ENCODE measurements around the gene SEMA6C. TPM values are rescaled to one million over a fixed set of nuclear protein-coding genes. Genes with fewer than 3 reads are reported as not detected.

Gene SEMA6C
- total RNA-seq, 2 donors from 2014 or later = 1.9 to 4.3 TPM

GRCh38 chr1:151147665-151148064 is 1.2 kb upstream of the SEMA6C start:
- no peak for ATAC-seq (replicated peaks in 1 of 2)
- Mint-ChIP-seq H3K9me3 (no peaks in the 10 kb centered on the region), H3K4me3 (peak overlapping the region in 1 of 2 donors; percentile 45), H3K4me1 (ENCODE audit: low read depth) (peaks cover 17% of the 10 kb centered on the region), H3K36me3 (ENCODE audit: insufficient read depth in 2 of 2) (no peaks in the 10 kb centered on the region), H3K27me3 (ENCODE audit: low read depth) (no peaks in the 10 kb centered on the region), H3K27ac (no peak overlapping the region)
- DNase-seq = no peak

- DNase-seq = no peak
- no peaks in the 10 kb centered on the region for H3K27me3 Mint-ChIP-seq (ENCODE audit: low read depth)
Measured at GRCh38 chr1:151147132-151147503, 687 bp upstream of the SEMA6C start.

GRCh38 chr1:151146072-151146411 is 389 bp downstream of the SEMA6C start:
- no peak overlapping the region for H3K27ac Mint-ChIP-seq
- peak; percentile 7 to 25 for ATAC-seq (replicated peaks in 1 of 2)
- no peaks in the 10 kb centered on the region for H3K27me3 Mint-ChIP-seq (ENCODE audit: low read depth)

More at GRCh38 chr1:151147132-151147503, 687 bp upstream of the SEMA6C start:
- no peaks in the 10 kb centered on the region for H3K9me3 Mint-ChIP-seq
- H3K4me1 Mint-ChIP-seq (ENCODE audit: low read depth) = peaks cover 17% of the 10 kb centered on the region
- no peaks in the 10 kb centered on the region for H3K36me3 Mint-ChIP-seq (ENCODE audit: insufficient read depth in 2 of 2)
- ATAC-seq (replicated peaks in 1 of 2) = no peak
- H3K27ac Mint-ChIP-seq = no peak overlapping the region
- H3K4me3 Mint-ChIP-seq = peak overlapping the region; percentile 84 to 94

GRCh38 chr1:151145304-151146071 is 943 bp downstream of the SEMA6C start:
- Mint-ChIP-seq H3K4me3 (peak overlapping the region; percentile 84 to 94), H3K9me3 (no peaks in the 10 kb centered on the region), H3K36me3 (ENCODE audit: insufficient read depth in 2 of 2) (no peaks in the 10 kb centered on the region), H3K27ac (no peak overlapping the region), H3K27me3 (ENCODE audit: low read depth) (no peaks in the 10 kb centered on the region), H3K4me1 (ENCODE audit: low read depth) (peaks cover 17% of the 10 kb centered on the region)
- DNase-seq (peak in 1 of 2 donors; percentile 37), ATAC-seq (replicated peaks in 1 of 2) (no peak)

More at GRCh38 chr1:151146072-151146411, 389 bp downstream of the SEMA6C start:
- no peaks in the 10 kb centered on the region for H3K36me3 Mint-ChIP-seq (ENCODE audit: insufficient read depth in 2 of 2)
- peaks cover 17% of the 10 kb centered on the region for H3K4me1 Mint-ChIP-seq (ENCODE audit: low read depth)
- no peak for DNase-seq
- H3K9me3 Mint-ChIP-seq = no peaks in the 10 kb centered on the region
- peak overlapping the region; percentile 84 to 94 for H3K4me3 Mint-ChIP-seq

GRCh38 chr1:151144474-151145303 is 1.7 kb downstream of the SEMA6C start:
- DNase-seq (no peak), ATAC-seq (replicated peaks in 1 of 2) (no peak)
- Mint-ChIP-seq H3K27ac (no peak overlapping the region), H3K36me3 (ENCODE audit: insufficient read depth in 2 of 2) (no peaks in the 10 kb centered on the region), H3K4me1 (ENCODE audit: low read depth) (peaks cover 17% of the 10 kb centered on the region), H3K9me3 (no peaks in the 10 kb centered on the region), H3K27me3 (ENCODE audit: low read depth) (no peaks in the 10 kb centered on the region), H3K4me3 (peak overlapping the region in 1 of 2 donors; percentile 94)

GRCh38 chr1:151143986-151144385 is 2.4 kb downstream of the SEMA6C start:
- no peaks in the 10 kb centered on the region for H3K36me3 Mint-ChIP-seq (ENCODE audit: insufficient read depth in 2 of 2)
- no peaks in the 10 kb centered on the region for H3K27me3 Mint-ChIP-seq (ENCODE audit: low read depth)
- peaks cover 17% of the 10 kb centered on the region for H3K4me1 Mint-ChIP-seq (ENCODE audit: low read depth)
- no peak overlapping the region for H3K4me3 Mint-ChIP-seq
- ATAC-seq (replicated peaks in 1 of 2) (no peak), DNase-seq (no peak)
- no peak overlapping the region for H3K27ac Mint-ChIP-seq
- H3K9me3 Mint-ChIP-seq = no peaks in the 10 kb centered on the region

GRCh38 chr1:151143057-151143435 is 3.4 kb downstream of the SEMA6C start:
- peaks cover 17% of the 10 kb centered on the region for H3K4me1 Mint-ChIP-seq (ENCODE audit: low read depth)
- no peak for DNase-seq
- H3K9me3 Mint-ChIP-seq = no peaks in the 10 kb centered on the region
- H3K36me3 Mint-ChIP-seq (ENCODE audit: insufficient read depth in 2 of 2) = no peaks in the 10 kb centered on the region
- H3K27ac Mint-ChIP-seq = no peak overlapping the region
- H3K4me3 Mint-ChIP-seq = no peak overlapping the region
- no peak for ATAC-seq (replicated peaks in 1 of 2)
- no peaks in the 10 kb centered on the region for H3K27me3 Mint-ChIP-seq (ENCODE audit: low read depth)

GRCh38 chr1:151142411-151143056 is 3.9 kb downstream of the SEMA6C start:
- no peak overlapping the region for H3K27ac Mint-ChIP-seq
- no peak for ATAC-seq (replicated peaks in 1 of 2)
- H3K27me3 Mint-ChIP-seq (ENCODE audit: low read depth) = no peaks in the 10 kb centered on the region

GRCh38 chr1:151137789-151138188 is 8.6 kb downstream of the SEMA6C start:
- no peak overlapping the region for H3K27ac Mint-ChIP-seq
- H3K36me3 Mint-ChIP-seq (ENCODE audit: insufficient read depth in 2 of 2) = no peaks in the 10 kb centered on the region
- DNase-seq = no peak
- no peak for ATAC-seq (replicated peaks in 1 of 2)
- no peaks in the 10 kb centered on the region for H3K4me1 Mint-ChIP-seq (ENCODE audit: low read depth)
- no peaks in the 10 kb centered on the region for H3K9me3 Mint-ChIP-seq
- H3K27me3 Mint-ChIP-seq (ENCODE audit: low read depth) = no peaks in the 10 kb centered on the region
- no peak overlapping the region for H3K4me3 Mint-ChIP-seq

More at GRCh38 chr1:151142411-151143056, 3.9 kb downstream of the SEMA6C start:
- no peaks in the 10 kb centered on the region for H3K9me3 Mint-ChIP-seq
- H3K4me1 Mint-ChIP-seq (ENCODE audit: low read depth) = peaks cover 14% of the 10 kb centered on the region
- DNase-seq = no peak
- H3K4me3 Mint-ChIP-seq = no peak overlapping the region
- H3K36me3 Mint-ChIP-seq (ENCODE audit: insufficient read depth in 2 of 2) = no peaks in the 10 kb centered on the region

GRCh38 chr1:151135433-151136385 is 10.7 kb downstream of the SEMA6C start:
- H3K27ac Mint-ChIP-seq = no peak overlapping the region
- H3K36me3 Mint-ChIP-seq (ENCODE audit: insufficient read depth in 2 of 2) = no peaks in the 10 kb centered on the region
- no peak overlapping the region for H3K4me3 Mint-ChIP-seq
- H3K9me3 Mint-ChIP-seq = no peaks in the 10 kb centered on the region
- DNase-seq (no peak), ATAC-seq (replicated peaks in 1 of 2) (no peak)
- peaks cover 10% of the 10 kb centered on the region for H3K4me1 Mint-ChIP-seq (ENCODE audit: low read depth)
- H3K27me3 Mint-ChIP-seq (ENCODE audit: low read depth) = no peaks in the 10 kb centered on the region

GRCh38 chr1:151134991-151135390 is 11.4 kb downstream of the SEMA6C start:
- Mint-ChIP-seq H3K9me3 (no peaks in the 10 kb centered on the region), H3K4me1 (ENCODE audit: low read depth) (peaks cover 10% of the 10 kb centered on the region), H3K27me3 (ENCODE audit: low read depth) (no peaks in the 10 kb centered on the region), H3K27ac (no peak overlapping the region), H3K4me3 (no peak overlapping the region), H3K36me3 (ENCODE audit: insufficient read depth in 2 of 2) (no peaks in the 10 kb centered on the region)
- DNase-seq = no peak
- ATAC-seq (replicated peaks in 1 of 2) = no peak

- peaks cover 10% of the 10 kb centered on the region for H3K4me1 Mint-ChIP-seq (ENCODE audit: low read depth)
- no peak overlapping the region for H3K27ac Mint-ChIP-seq
- H3K9me3 Mint-ChIP-seq = no peaks in the 10 kb centered on the region
- ATAC-seq (replicated peaks in 1 of 2) (no peak), DNase-seq (no peak)
- H3K27me3 Mint-ChIP-seq (ENCODE audit: low read depth) = no peaks in the 10 kb centered on the region
- H3K36me3 Mint-ChIP-seq (ENCODE audit: insufficient read depth in 2 of 2) = no peaks in the 10 kb centered on the region
- no peak overlapping the region for H3K4me3 Mint-ChIP-seq
Measured at GRCh38 chr1:151134396-151134795, 12.0 kb downstream of the SEMA6C start.

All from activated T-cell treated with anti-CD3 and anti-CD28 coated beads, Interleukin-2, amount 50 U/mL, for 72 hours (primary cell).